Endothelial cell (in vitro differentiated cells): ENCODE measurements around the gene KDM4C. TPM values are rescaled to one million over a fixed set of nuclear protein-coding genes. Genes with fewer than 3 reads are reported as not detected.

ENCODE experiments used
- DNase-seq: peaks from one replicate; pipeline ENCODE4 v3.0.0; 2021; ENCODE audit warnings: low spot score
- H3K27ac Mint-ChIP-seq: one replicate; pipeline ENCODE4 v1.8.0; 2021; ENCODE audit warnings: mixed read lengths, inconsistent platforms; ENCODE audit not compliant: unreplicated experiment
- H3K27me3 Mint-ChIP-seq: one replicate; pipeline ENCODE4 v1.8.0; 2021; ENCODE audit warnings: mild to moderate bottlenecking, moderate library complexity, mixed read lengths, inconsistent platforms; ENCODE audit not compliant: unreplicated experiment
- H3K36me3 Mint-ChIP-seq: one replicate; pipeline ENCODE4 v1.8.0; 2021; ENCODE audit warnings: mild to moderate bottlenecking, low read depth, mixed read lengths, inconsistent platforms; ENCODE audit not compliant: unreplicated experiment
- H3K4me1 Mint-ChIP-seq: one replicate; pipeline ENCODE4 v1.8.0; 2021; ENCODE audit warnings: mild to moderate bottlenecking, mixed read lengths, inconsistent platforms; ENCODE audit not compliant: unreplicated experiment
- H3K4me3 Mint-ChIP-seq: one replicate; pipeline ENCODE4 v1.8.0; 2021; ENCODE audit warnings: mild to moderate bottlenecking, mixed read lengths, inconsistent platforms; ENCODE audit not compliant: unreplicated experiment
- H3K9me3 Mint-ChIP-seq: one replicate; pipeline ENCODE4 v1.8.0; 2021; ENCODE audit warnings: mixed read lengths, inconsistent platforms; ENCODE audit not compliant: unreplicated experiment
- total RNA-seq: library from RNA; stranded (reverse); fragmentation: NEBNext Ultra II Directional; extraction: Animal tissue kit (Norgen Biotek cat#: 25700); gene quantifications from one replicate; pipeline ENCODE4 v1.2.1, GENCODE V29; 2021; ENCODE audit not compliant: unreplicated experiment
- TF ChIP-seq, protein P1 (sequence below): fragments of 200-600 bp; sonication (generic); IDR thresholded peaks from one replicate; pipeline ENCODE4 v1.5.0; 2021; ENCODE audit warnings: antibody characterized with exemption; ENCODE audit not compliant: unreplicated experiment

The KDM4C gene
- total RNA-seq, 1 donor from 2014 or later = 21.0 TPM

DNA sequence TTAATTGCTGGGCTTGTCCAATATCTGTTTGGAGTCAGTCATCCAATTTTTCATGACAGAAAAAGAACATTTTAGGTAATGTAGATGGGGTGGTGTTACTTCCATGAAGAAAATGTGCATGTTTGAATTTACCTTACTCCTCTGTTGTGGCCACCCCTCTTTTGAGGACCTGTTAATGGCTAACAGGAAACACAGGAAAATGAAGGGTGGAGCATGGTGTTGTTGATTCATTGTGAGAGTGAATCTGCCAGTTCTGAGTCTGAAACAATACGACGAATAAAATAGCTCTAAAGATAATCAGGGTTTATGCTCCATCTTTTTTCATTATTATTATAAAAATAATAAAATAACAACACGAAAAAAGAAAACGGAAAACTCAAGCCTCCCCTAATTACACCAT lies 335.3 kb downstream of the KDM4C start:
- Mint-ChIP-seq H3K4me3 (no peak overlapping the region), H3K36me3 (no peaks in the 10 kb centered on the region), H3K9me3 (no peaks in the 10 kb centered on the region), H3K27me3 (peaks cover 2% of the 10 kb centered on the region), H3K27ac (no peak overlapping the region), H3K4me1 (peaks cover 17% of the 10 kb centered on the region)
- TF ChIP-seq, protein P1, sequence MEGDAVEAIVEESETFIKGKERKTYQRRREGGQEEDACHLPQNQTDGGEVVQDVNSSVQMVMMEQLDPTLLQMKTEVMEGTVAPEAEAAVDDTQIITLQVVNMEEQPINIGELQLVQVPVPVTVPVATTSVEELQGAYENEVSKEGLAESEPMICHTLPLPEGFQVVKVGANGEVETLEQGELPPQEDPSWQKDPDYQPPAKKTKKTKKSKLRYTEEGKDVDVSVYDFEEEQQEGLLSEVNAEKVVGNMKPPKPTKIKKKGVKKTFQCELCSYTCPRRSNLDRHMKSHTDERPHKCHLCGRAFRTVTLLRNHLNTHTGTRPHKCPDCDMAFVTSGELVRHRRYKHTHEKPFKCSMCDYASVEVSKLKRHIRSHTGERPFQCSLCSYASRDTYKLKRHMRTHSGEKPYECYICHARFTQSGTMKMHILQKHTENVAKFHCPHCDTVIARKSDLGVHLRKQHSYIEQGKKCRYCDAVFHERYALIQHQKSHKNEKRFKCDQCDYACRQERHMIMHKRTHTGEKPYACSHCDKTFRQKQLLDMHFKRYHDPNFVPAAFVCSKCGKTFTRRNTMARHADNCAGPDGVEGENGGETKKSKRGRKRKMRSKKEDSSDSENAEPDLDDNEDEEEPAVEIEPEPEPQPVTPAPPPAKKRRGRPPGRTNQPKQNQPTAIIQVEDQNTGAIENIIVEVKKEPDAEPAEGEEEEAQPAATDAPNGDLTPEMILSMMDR = no peak
- no peak for DNase-seq

- TF ChIP-seq, protein P1 = peak; percentile 61
- Mint-ChIP-seq H3K4me3 (no peak overlapping the region), H3K36me3 (no peaks in the 10 kb centered on the region), H3K27ac (peak overlapping the region; percentile 38), H3K27me3 (peaks cover 2% of the 10 kb centered on the region), H3K9me3 (peaks cover 5% of the 10 kb centered on the region), H3K4me1 (peaks cover 14% of the 10 kb centered on the region)
- DNase-seq = peak; percentile 35
Measured at GRCh38 chr9:7094052-7094451, 336.3 kb downstream of the KDM4C start.

DNA sequence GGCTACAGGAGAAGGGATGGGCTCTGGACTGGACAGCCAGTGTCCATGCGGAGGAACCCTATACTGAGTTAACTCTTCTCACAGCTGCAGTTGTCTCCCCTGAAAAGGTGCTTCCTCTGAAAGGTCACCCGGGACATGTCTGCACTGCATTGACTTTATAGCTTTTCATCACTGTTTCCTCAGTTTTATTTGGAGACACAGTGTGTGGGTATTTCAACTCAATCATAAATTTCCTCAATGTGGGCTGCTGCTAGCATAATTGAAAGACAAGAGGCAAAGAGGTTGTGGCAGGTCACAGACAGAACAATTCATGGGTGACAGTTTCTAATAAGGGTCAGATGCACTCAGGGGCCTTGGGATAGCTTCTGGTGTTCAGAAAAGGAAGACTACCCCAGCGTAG lies 336.8 kb downstream of the KDM4C start:
- TF ChIP-seq, protein P1 = no peak
- peaks cover 14% of the 10 kb centered on the region for H3K4me1 Mint-ChIP-seq
- DNase-seq = no peak
- H3K9me3 Mint-ChIP-seq = peaks cover 5% of the 10 kb centered on the region
- no peaks in the 10 kb centered on the region for H3K36me3 Mint-ChIP-seq
- H3K27me3 Mint-ChIP-seq = peaks cover 2% of the 10 kb centered on the region
- H3K27ac Mint-ChIP-seq = no peak overlapping the region
- no peak overlapping the region for H3K4me3 Mint-ChIP-seq

DNA sequence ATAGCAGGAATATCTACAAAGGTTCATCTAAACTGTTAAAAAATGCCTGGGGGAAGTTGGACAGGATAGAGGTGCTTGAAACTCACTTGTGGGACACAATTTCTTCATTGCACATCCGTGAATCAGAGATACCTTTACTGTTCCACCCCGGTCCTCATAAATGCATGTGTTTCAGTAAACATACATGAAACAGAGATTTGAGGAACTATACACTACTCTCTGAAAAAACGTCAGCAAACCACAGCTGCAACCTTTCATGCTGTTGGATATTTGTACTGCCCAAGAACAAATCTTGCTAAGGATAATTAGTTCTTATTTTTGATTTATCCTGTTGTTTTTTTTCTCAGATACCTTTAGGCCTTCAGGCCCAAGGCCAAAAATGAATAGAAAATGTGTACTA lies 337.3 kb downstream of the KDM4C start:
- no peak overlapping the region for H3K27ac Mint-ChIP-seq
- no peaks in the 10 kb centered on the region for H3K36me3 Mint-ChIP-seq
- peaks cover 14% of the 10 kb centered on the region for H3K4me1 Mint-ChIP-seq
- H3K4me3 Mint-ChIP-seq = no peak overlapping the region
- TF ChIP-seq, protein P1 = no peak
- peaks cover 5% of the 10 kb centered on the region for H3K9me3 Mint-ChIP-seq
- peaks cover 2% of the 10 kb centered on the region for H3K27me3 Mint-ChIP-seq
- DNase-seq = no peak

GRCh38 chr9:7097040-7097715 lies 339.4 kb downstream of the KDM4C start:
- H3K4me3 Mint-ChIP-seq = no peak overlapping the region
- peaks cover 5% of the 10 kb centered on the region for H3K9me3 Mint-ChIP-seq
- peaks cover 14% of the 10 kb centered on the region for H3K4me1 Mint-ChIP-seq
- TF ChIP-seq, protein P1 = no peak
- H3K36me3 Mint-ChIP-seq = no peaks in the 10 kb centered on the region
- peak overlapping the region; percentile 54 for H3K27ac Mint-ChIP-seq
- DNase-seq = no peak
- H3K27me3 Mint-ChIP-seq = peaks cover 2% of the 10 kb centered on the region
